ENCODE measurements around the gene THAP6.
"Not testable (repeated sequence)": the region's sequence is repeated elsewhere in the genome, so short reads cannot be mapped to it uniquely, and the experiment has no call there.

THAP6 gene

GRCh38 chr4:75514131-75514948 is at the start of gene THAP6, which contains the start of gene RCHY1:
THAP6 (plus strand) TSS chr4:75514473; CDS start chr4:75515453, 980 bp downstream.
RCHY1 (minus strand) TSS chr4:75514403; CDS start chr4:75514286, 117 bp downstream.
- DNase-seq, result peak; percentile 96

GRCh38 chr4:75469896-75470295 is 44.4 kb upstream of the THAP6 start:
- DNase-seq, result no peak

- DNase-seq, result no peak
Measured at GRCh38 chr4:75470738-75471137, 43.5 kb upstream of the THAP6 start.

GRCh38 chr4:75477201-75477600 is 37.1 kb upstream of the THAP6 start:
- DNase-seq, result no peak

- DNase-seq, result no peak
Measured at GRCh38 chr4:75484190-75484589, 30.1 kb upstream of the THAP6 start.

- no peak for DNase-seq
Measured at GRCh38 chr4:75490155-75490554, 24.1 kb upstream of the THAP6 start.

GRCh38 chr4:75494563-75494962 is 19.7 kb upstream of the THAP6 start:
- peak; percentile 26 for DNase-seq

GRCh38 chr4:75495476-75495875 is 18.8 kb upstream of the THAP6 start:
- DNase-seq, result no peak

GRCh38 chr4:75496406-75496805 is 17.9 kb upstream of the THAP6 start:
- DNase-seq, result no peak

GRCh38 chr4:75497133-75497532 is 17.1 kb upstream of the THAP6 start:
- no peak for DNase-seq

- no peak for DNase-seq
Measured at GRCh38 chr4:75498041-75498440, 16.2 kb upstream of the THAP6 start.

- no peak for DNase-seq
Measured at GRCh38 chr4:75499900-75500299, 14.4 kb upstream of the THAP6 start.

- DNase-seq, result no peak
Measured at GRCh38 chr4:75502671-75503070, 11.6 kb upstream of the THAP6 start.

GRCh38 chr4:75505630-75506029 is 8.6 kb upstream of the THAP6 start:
- no peak for DNase-seq

GRCh38 chr4:75509592-75509991 is 4.7 kb upstream of the THAP6 start:
- not testable (repeated sequence) for DNase-seq

- no peak for DNase-seq
Measured at GRCh38 chr4:75511841-75512240, 2.4 kb upstream of the THAP6 start.

- DNase-seq, result peak; percentile 45
Measured at GRCh38 chr4:75512386-75513211, 1.7 kb upstream of the THAP6 start.

- peak; percentile 3 for DNase-seq
Measured at GRCh38 chr4:75513526-75514130, 645 bp upstream of the THAP6 start.

GRCh38 chr4:75514949-75515612 is 808 bp downstream of the THAP6 start:
- peak; percentile 63 for DNase-seq

GRCh38 chr4:75516144-75516543 is 1.9 kb downstream of the THAP6 start:
- no peak for DNase-seq

- DNase-seq, result not testable (repeated sequence)
Measured at GRCh38 chr4:75519452-75519851, 5.2 kb downstream of the THAP6 start.

GRCh38 chr4:75525086-75525485 is 10.8 kb downstream of the THAP6 start:
- no peak for DNase-seq

- no peak for DNase-seq
Measured at GRCh38 chr4:75525910-75526309, 11.6 kb downstream of the THAP6 start.

All from activated CD4-positive, alpha-beta T cell treated with anti-CD3 and anti-CD28 coated beads, Interleukin-10, Interleukin-2, amounts not matched to agents 100 ng/mL and 50 ng/mL, durations not matched to agents 16 hours and 8 hours (primary cell).